ENCODE results near the gene LCN15. TPM values are rescaled to one million over a fixed set of nuclear protein-coding genes. Genes with fewer than 3 reads are reported as not detected.

The LCN15 gene
- total and polyA plus RNA-seq, 10 of the 15 experiments (the other 5 are each of a cell fraction or from before 2014, with no cell fraction given): 0.37 to 0.50 TPM; not detected in 8

GRCh38 chr9:136776947-136777346 is 12.6 kb upstream of the LCN15 start:
- FAIRE-seq (no peak), DNase-seq (ENCODE audit: low read depth, low spot score) (no peak), ATAC-seq (no peak)
- Histone ChIP-seq H3K4me2 (ENCODE audit: control insufficient read depth, insufficient read depth) (no peak overlapping the region), H3K4me3 (no peak overlapping the region), H3K36me3 (ENCODE audit: control insufficient read depth in 2 of 2, insufficient read depth in 2 of 2, low read length in 1 of 2) (no peaks in the 10 kb centered on the region), H3K27me3 (replicated peaks in 1 of 2; ENCODE audit: control insufficient read depth in 2 of 2, insufficient read depth in 2 of 2, low read length in 1 of 2) (peaks cover 0 to 1% of the 10 kb centered on the region in 2 experiments; a peak in 1 of 4 replicates), H3K4me1 (ENCODE audit: control insufficient read depth, insufficient read depth, low read length) (no peaks in the 10 kb centered on the region), H3K27ac (ENCODE audit: control insufficient read depth, insufficient read depth) (no peak overlapping the region), H2AFZ (ENCODE audit: control insufficient read depth, low read depth, low read length) (peak overlapping the region; percentile 11; the same call in 1 of the 2 replicates), H4K20me1 (ENCODE audit: control insufficient read depth, insufficient read depth) (no peaks in the 10 kb centered on the region), H3K9me3 (replicated peaks; ENCODE audit: control insufficient read depth, insufficient read depth, low read length) (peaks cover 6% of the 10 kb centered on the region; the same call in 2 of the 3 replicates), H3K9ac (ENCODE audit: control insufficient read depth, insufficient read depth, low read length) (no peak overlapping the region), H3K79me2 (ENCODE audit: control insufficient read depth, insufficient read depth, low read length) (no peaks in the 10 kb centered on the region)
- BruUV-seq (replicated peaks): no TSS peak
- ChIA-PET SMC1A (ENCODE audit: uncharacterized antibody, unreplicated experiment) (interaction anchor here (1.3 to 3.1 kb wide), 2 partner anchors 10 to 259 kb away, joined by 3 to 21 read pairs; no protein-coding TSS in a partner anchor), CTCF (interaction anchor here (0.7 to 13.1 kb wide), 8 partner anchors 7 to 258 kb away, joined by 3 to 163 read pairs (median 7); partner anchors contain the start of gene LCN8), RAD21 (ENCODE audit: unreplicated experiment) (interaction anchor here (2.0 kb wide), 3 partner anchors 11 to 252 kb away, joined by 4 to 9 read pairs (median 6); no protein-coding TSS in a partner anchor), POLR2A (interaction anchor here (0.6 to 1.7 kb wide), 2 partner anchors 11 to 446 kb away, joined by 3 to 5 read pairs; no protein-coding TSS in a partner anchor)
- in situ Hi-C loops (cut with MboI) (no loop called here), intact Hi-C loops (cut with micrococcal nuclease; ENCODE audit: unreplicated experiment) (no loop called here)
- WGBS (ENCODE audit: insufficient coverage, insufficient replicate concordance, low lambda C conversion rate, missing lambda C conversion rate): 51% methylated on average over 7 of the region's 7 CpGs
- TF ChIP-seq PML (IDR thresholded peaks at IDR 0.05; ENCODE audit: low read length) (no peak), MXI1 (IDR thresholded peaks at IDR 0.05; ENCODE audit: low read depth, low read length) (no peak), FOXK2 (IDR thresholded peaks at IDR 0.05) (no peak), SMAD5 (IDR thresholded peaks at IDR 0.05; ENCODE audit: low read depth) (no peak), TCF12 (IDR thresholded peaks at IDR 0.05; ENCODE audit: low read depth, low read length) (no peak), EED (IDR thresholded peaks at IDR 0.05; ENCODE audit: low read depth) (no peak), MTA2 (IDR thresholded peaks at IDR 0.05; ENCODE audit: low read depth) (no peak), NR2F1 (conservative IDR thresholded peaks at IDR 0.05) (no peak), ZNF687 (IDR thresholded peaks at IDR 0.05) (no peak), KDM1A (IDR thresholded peaks at IDR 0.05; ENCODE audit: borderline replicate concordance) (no peak), HDGF (IDR thresholded peaks at IDR 0.05) (no peak)
